PC-3 (cell line): ENCODE measurements around the gene PCAT7. TPM values are rescaled to one million over a fixed set of nuclear protein-coding genes. Genes with fewer than 3 reads are reported as not detected.

Source experiments
- ATAC-seq: fragments of 200-7000 bp; cut with Tn5 transposase; 2 replicates; pipeline ENCODE4 v1.9.1; 2020; ENCODE audit warnings: mild to moderate bottlenecking, moderate library complexity
- BruUV-seq: library from RNA; stranded (reverse); fragments of 400-500 nt; replicated peaks from 2 replicates; lab custom pipeline; 2021; lab: Mats Ljungman, UMichigan
- CTCF ChIA-PET: fragments of 300-600 bp; sonication (Branson Sonifier 250); formaldehyde crosslinking; loops from one replicate; lab custom pipeline; 2022; ENCODE audit warnings: antibody characterized with exemption; lab: Charles Lee
- POLR2A ChIA-PET: fragments of 300-600 bp; sonication (Branson Sonifier 250); formaldehyde crosslinking; loops from one replicate; lab custom pipeline; 2022; ENCODE audit warnings: antibody characterized with exemption; ENCODE audit not compliant: unreplicated experiment; lab: Charles Lee
- DNase-seq: peaks from one replicate; pipeline ENCODE4 v3.0.0-alpha.2; 2015
- H2AFZ ChIP-seq: fragments of 300-600 bp; sonication (generic); 2 replicates; pipeline ENCODE4 v1.6.0; 2016; ENCODE audit warnings: antibody characterized with exemption, low read length
- H3F3A ChIP-seq: fragments of 300-600 bp; sonication (generic); one replicate; pipeline ENCODE4 v1.6.0; 2017; ENCODE audit warnings: antibody characterized with exemption, low read length, control low read depth, mild to moderate bottlenecking; ENCODE audit not compliant: unreplicated experiment
- H3K27ac ChIP-seq: fragments of 300-600 bp; sonication (generic); 2 replicates; pipeline ENCODE4 v1.5.1; 2016; ENCODE audit warnings: mild to moderate bottlenecking, low read length
- H3K27me3 ChIP-seq: fragments of 300-600 bp; sonication (generic); 2 replicates; pipeline ENCODE4 v1.6.1; 2016; ENCODE audit warnings: low read length, mixed read lengths
- H3K36me3 ChIP-seq: fragments of 300-600 bp; sonication (generic); 2 replicates; pipeline ENCODE4 v1.6.1; 2016; ENCODE audit warnings: low read depth, mixed run types, low read length, mixed read lengths
- H3K4me1 ChIP-seq: fragments of 300-600 bp; sonication (generic); 2 replicates; pipeline ENCODE4 v1.5.1; 2016; ENCODE audit warnings: low read length; ENCODE audit not compliant: insufficient read depth
- H3K4me2 ChIP-seq: fragments of 300-600 bp; sonication (generic); 2 replicates; pipeline ENCODE4 v1.6.0; 2016; ENCODE audit warnings: low read length
- H3K4me3 ChIP-seq: fragments of 300-600 bp; sonication (generic); 2 replicates; pipeline ENCODE4 v1.5.1; 2016; ENCODE audit warnings: mild to moderate bottlenecking, low read length, mixed read lengths
- H3K79me2 ChIP-seq: fragments of 300-600 bp; sonication (generic); 2 replicates; pipeline ENCODE4 v1.6.1; 2017; ENCODE audit warnings: low read length, mixed read lengths
- H3K9ac ChIP-seq: fragments of 300-600 bp; sonication (generic); 2 replicates; pipeline ENCODE4 v1.6.0; 2016; ENCODE audit warnings: mild to moderate bottlenecking, low read length
- H3K9me2 ChIP-seq: fragments of 300-600 bp; sonication (generic); replicated peaks from 2 replicates; pipeline ENCODE4 v1.6.1; 2016; ENCODE audit warnings: mixed run types, low read length, mixed read lengths
- H3K9me3 ChIP-seq: fragments of 300-600 bp; sonication (generic); 2 replicates; pipeline ENCODE4 v1.6.1; 2016; ENCODE audit warnings: low read length, mixed read lengths
- H4K20me1 ChIP-seq: fragments of 300-600 bp; sonication (generic); 2 replicates; pipeline ENCODE4 v1.6.1; 2016; ENCODE audit warnings: low read length, mixed read lengths
- EZH2 ChIP-seq: fragments of 300-600 bp; sonication (generic); IDR thresholded peaks from one replicate; pipeline ENCODE4 v1.6.1; 2017; ENCODE audit warnings: antibody characterized with exemption, mild to moderate bottlenecking, low read length; ENCODE audit not compliant: unreplicated experiment
- EZH2phosphoT487 ChIP-seq: fragments of 300-600 bp; sonication (generic); IDR thresholded peaks from 2 replicates; pipeline ENCODE4 v1.6.1; 2018; ENCODE audit warnings: mild to moderate bottlenecking, antibody characterized with exemption, low read length, borderline replicate concordance
- intact Hi-C: fragments of 100-400 bp; cut with micrococcal nuclease; formaldehyde crosslinking; loops from 2 replicates; pipeline ENCODE4 v1.9.0; 2023
- total RNA-seq: library from RNA; depleted of rRNA; stranded (reverse); fragments of >200 nt; gene quantifications from 2 replicates; pipeline ENCODE4 v1.2.3, GENCODE V29; 2014
- TF ChIP-seq, protein P1 (sequence below): fragments of 300-600 bp; sonication (generic); conservative IDR thresholded peaks from 2 replicates; pipeline ENCODE4 v1.5.1; 2017; ENCODE audit warnings: antibody characterized with exemption, low read depth, mild to moderate bottlenecking, low read length

Gene PCAT7
- total RNA-seq, 1 experiment from 2014 or later = 1.9 TPM

GRCh38 chr9:94526951-94527350 lies 27.9 kb upstream of the PCAT7 start:
- peaks cover 14% of the 10 kb centered on the region for H3K79me2 ChIP-seq
- no peaks in the 10 kb centered on the region for H3K9me3 ChIP-seq
- CTCF ChIA-PET = no interaction called here
- no peaks in the 10 kb centered on the region for H3K36me3 ChIP-seq
- ATAC-seq = no peak
- no peak for DNase-seq
- H2AFZ ChIP-seq = no peak overlapping the region
- no peak overlapping the region for H3K4me2 ChIP-seq
- H3K9ac ChIP-seq = no peak overlapping the region
- no peaks in the 10 kb centered on the region for H3F3A ChIP-seq
- no peaks in the 10 kb centered on the region for H4K20me1 ChIP-seq
- H3K4me1 ChIP-seq = no peaks in the 10 kb centered on the region
- H3K27me3 ChIP-seq = no peaks in the 10 kb centered on the region
- no peak overlapping the region for H3K27ac ChIP-seq
- no TSS peak for BruUV-seq
- H3K4me3 ChIP-seq = no peak overlapping the region
- intact Hi-C loops = no loop called here
- POLR2A ChIA-PET = no interaction called here
- no peaks in the 10 kb centered on the region for H3K9me2 ChIP-seq
- no peak for TF ChIP-seq EZH2
- TF ChIP-seq, protein P1, sequence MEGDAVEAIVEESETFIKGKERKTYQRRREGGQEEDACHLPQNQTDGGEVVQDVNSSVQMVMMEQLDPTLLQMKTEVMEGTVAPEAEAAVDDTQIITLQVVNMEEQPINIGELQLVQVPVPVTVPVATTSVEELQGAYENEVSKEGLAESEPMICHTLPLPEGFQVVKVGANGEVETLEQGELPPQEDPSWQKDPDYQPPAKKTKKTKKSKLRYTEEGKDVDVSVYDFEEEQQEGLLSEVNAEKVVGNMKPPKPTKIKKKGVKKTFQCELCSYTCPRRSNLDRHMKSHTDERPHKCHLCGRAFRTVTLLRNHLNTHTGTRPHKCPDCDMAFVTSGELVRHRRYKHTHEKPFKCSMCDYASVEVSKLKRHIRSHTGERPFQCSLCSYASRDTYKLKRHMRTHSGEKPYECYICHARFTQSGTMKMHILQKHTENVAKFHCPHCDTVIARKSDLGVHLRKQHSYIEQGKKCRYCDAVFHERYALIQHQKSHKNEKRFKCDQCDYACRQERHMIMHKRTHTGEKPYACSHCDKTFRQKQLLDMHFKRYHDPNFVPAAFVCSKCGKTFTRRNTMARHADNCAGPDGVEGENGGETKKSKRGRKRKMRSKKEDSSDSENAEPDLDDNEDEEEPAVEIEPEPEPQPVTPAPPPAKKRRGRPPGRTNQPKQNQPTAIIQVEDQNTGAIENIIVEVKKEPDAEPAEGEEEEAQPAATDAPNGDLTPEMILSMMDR = no peak
- TF ChIP-seq EZH2phosphoT487 = no peak

- Histone ChIP-seq H4K20me1 (no peaks in the 10 kb centered on the region), H3K9ac (no peak overlapping the region), H3K9me2 (no peaks in the 10 kb centered on the region), H3K4me3 (no peak overlapping the region), H3K36me3 (no peaks in the 10 kb centered on the region), H3K9me3 (no peaks in the 10 kb centered on the region), H3K27me3 (no peaks in the 10 kb centered on the region), H3K4me1 (no peaks in the 10 kb centered on the region), H3K79me2 (peaks cover 25% of the 10 kb centered on the region), H2AFZ (no peak overlapping the region), H3F3A (no peaks in the 10 kb centered on the region), H3K4me2 (no peak overlapping the region), H3K27ac (no peak overlapping the region)
- ChIA-PET POLR2A (interaction anchor here (0.6 kb wide), 1 partner anchor 113 kb away, joined by 10 read pairs; no protein-coding TSS in a partner anchor), CTCF (no interaction called here)
- DNase-seq = no peak
- TF ChIP-seq EZH2phosphoT487 = no peak
- no peak for TF ChIP-seq EZH2
- TF ChIP-seq, protein P1 = no peak
- intact Hi-C loops = no loop called here
- no peak for ATAC-seq
- no TSS peak for BruUV-seq
Measured at GRCh38 chr9:94528886-94529285, 26.0 kb upstream of the PCAT7 start.

- Histone ChIP-seq H3K4me1 (no peaks in the 10 kb centered on the region), H3K9me3 (no peaks in the 10 kb centered on the region), H3K4me3 (no peak overlapping the region), H4K20me1 (no peaks in the 10 kb centered on the region), H3K4me2 (no peak overlapping the region), H3K9ac (no peak overlapping the region), H3K27ac (no peak overlapping the region), H3K36me3 (no peaks in the 10 kb centered on the region), H3K27me3 (no peaks in the 10 kb centered on the region), H3K79me2 (peaks cover 46% of the 10 kb centered on the region), H3F3A (no peaks in the 10 kb centered on the region), H2AFZ (no peak overlapping the region), H3K9me2 (no peaks in the 10 kb centered on the region)
- ATAC-seq = no peak
- CTCF ChIA-PET = no interaction called here
- intact Hi-C loops = no loop called here
- no peak for DNase-seq
- no TSS peak for BruUV-seq
- TF ChIP-seq EZH2phosphoT487 = no peak
- no peak for TF ChIP-seq EZH2
- TF ChIP-seq, protein P1 = no peak
- POLR2A ChIA-PET = no interaction called here
Measured at GRCh38 chr9:94533155-94533554, 21.7 kb upstream of the PCAT7 start.
